Mononuclear cell (primary cell): ENCODE results near the gene NBAS. TPM values are rescaled to one million over a fixed set of nuclear protein-coding genes. Genes with fewer than 3 reads are reported as not detected.

Experiments
- H3K27me3 ChIP-seq: 2 replicates; pipeline ENCODE4 v1.6.0; 2011; ENCODE audit warnings: low read length, control low read depth; ENCODE audit not compliant: insufficient read depth
- H3K4me1 ChIP-seq: 2 replicates; pipeline ENCODE4 v1.5.1; 2011; ENCODE audit warnings: mild to moderate bottlenecking, low read length, control low read depth; ENCODE audit not compliant: insufficient read depth
- H3K4me3 ChIP-seq: 2 replicates; pipeline ENCODE4 v1.5.1; 2011; ENCODE audit warnings: mild to moderate bottlenecking, low read length, moderate library complexity
- H3K9me3 ChIP-seq: 2 replicates; pipeline ENCODE4 v1.5.1; 2011; ENCODE audit warnings: low read depth, mild to moderate bottlenecking, control low read depth, low read length
- total RNA-seq: library from RNA; depleted of rRNA; stranded (reverse); fragments of >200 nt; gene quantifications from one replicate; pipeline ENCODE4 v1.2.3, GENCODE V29; 2012

NBAS gene
- total RNA-seq, 1 donor: 31.6 TPM

- Histone ChIP-seq H3K4me3 (no peak overlapping the region), H3K4me1 (no peaks in the 10 kb centered on the region), H3K9me3 (no peaks in the 10 kb centered on the region), H3K27me3 (no peaks in the 10 kb centered on the region)
Measured at GRCh38 chr2:15172825-15173224, 388.3 kb downstream of the NBAS start.

GRCh38 chr2:15170070-15170775 lies 390.9 kb downstream of the NBAS start:
- no peaks in the 10 kb centered on the region for H3K9me3 ChIP-seq
- H3K27me3 ChIP-seq: no peaks in the 10 kb centered on the region
- H3K4me3 ChIP-seq: no peak overlapping the region
- H3K4me1 ChIP-seq: no peaks in the 10 kb centered on the region

- Histone ChIP-seq H3K27me3 (no peaks in the 10 kb centered on the region), H3K9me3 (no peaks in the 10 kb centered on the region), H3K4me1 (no peaks in the 10 kb centered on the region), H3K4me3 (no peak overlapping the region)
Measured at GRCh38 chr2:15169326-15170069, 391.6 kb downstream of the NBAS start.

GRCh38 chr2:15168116-15168515 lies 393.0 kb downstream of the NBAS start:
- H3K27me3 ChIP-seq: no peaks in the 10 kb centered on the region
- H3K9me3 ChIP-seq: no peaks in the 10 kb centered on the region
- H3K4me1 ChIP-seq: no peaks in the 10 kb centered on the region
- H3K4me3 ChIP-seq: no peak overlapping the region

GRCh38 chr2:15166878-15167277 lies 394.3 kb downstream of the NBAS start:
- Histone ChIP-seq H3K9me3 (no peaks in the 10 kb centered on the region), H3K27me3 (no peaks in the 10 kb centered on the region), H3K4me3 (no peak overlapping the region), H3K4me1 (no peaks in the 10 kb centered on the region)

- Histone ChIP-seq H3K9me3 (no peaks in the 10 kb centered on the region), H3K4me1 (no peaks in the 10 kb centered on the region), H3K4me3 (no peak overlapping the region), H3K27me3 (no peaks in the 10 kb centered on the region)
Measured at GRCh38 chr2:15163326-15163725, 397.8 kb downstream of the NBAS start.

GRCh38 chr2:15162620-15163019 lies 398.5 kb downstream of the NBAS start:
- no peaks in the 10 kb centered on the region for H3K27me3 ChIP-seq

GRCh38 chr2:15160201-15160991 lies 400.7 kb downstream of the NBAS start:
- H3K27me3 ChIP-seq: no peaks in the 10 kb centered on the region
- no peaks in the 10 kb centered on the region for H3K9me3 ChIP-seq
- H3K4me3 ChIP-seq: no peak overlapping the region
- no peaks in the 10 kb centered on the region for H3K4me1 ChIP-seq

More at GRCh38 chr2:15162620-15163019, 398.5 kb downstream of the NBAS start:
- H3K4me3 ChIP-seq: no peak overlapping the region
- H3K4me1 ChIP-seq: no peaks in the 10 kb centered on the region
- H3K9me3 ChIP-seq: no peaks in the 10 kb centered on the region

GRCh38 chr2:15159751-15160177 lies 401.4 kb downstream of the NBAS start:
- H3K9me3 ChIP-seq: no peaks in the 10 kb centered on the region
- no peaks in the 10 kb centered on the region for H3K4me1 ChIP-seq
- no peaks in the 10 kb centered on the region for H3K27me3 ChIP-seq
- no peak overlapping the region for H3K4me3 ChIP-seq

GRCh38 chr2:15159206-15159605 lies 401.9 kb downstream of the NBAS start:
- Histone ChIP-seq H3K4me3 (no peak overlapping the region), H3K4me1 (no peaks in the 10 kb centered on the region)

GRCh38 chr2:15158532-15158931 lies 402.6 kb downstream of the NBAS start:
- Histone ChIP-seq H3K4me3 (no peak overlapping the region), H3K27me3 (no peaks in the 10 kb centered on the region), H3K9me3 (no peaks in the 10 kb centered on the region), H3K4me1 (no peaks in the 10 kb centered on the region)

More at GRCh38 chr2:15159206-15159605, 401.9 kb downstream of the NBAS start:
- Histone ChIP-seq H3K9me3 (no peaks in the 10 kb centered on the region), H3K27me3 (no peaks in the 10 kb centered on the region)

- Histone ChIP-seq H3K9me3 (no peaks in the 10 kb centered on the region), H3K4me3 (no peak overlapping the region), H3K27me3 (no peaks in the 10 kb centered on the region), H3K4me1 (no peaks in the 10 kb centered on the region)
Measured at GRCh38 chr2:15158100-15158499, 403.0 kb downstream of the NBAS start.

GRCh38 chr2:15155959-15156574 lies 405.1 kb downstream of the NBAS start:
- Histone ChIP-seq H3K27me3 (no peaks in the 10 kb centered on the region), H3K4me3 (no peak overlapping the region), H3K9me3 (no peaks in the 10 kb centered on the region), H3K4me1 (no peaks in the 10 kb centered on the region)

GRCh38 chr2:15154297-15154696 lies 406.8 kb downstream of the NBAS start:
- no peaks in the 10 kb centered on the region for H3K27me3 ChIP-seq
- H3K4me3 ChIP-seq: no peak overlapping the region
- no peaks in the 10 kb centered on the region for H3K4me1 ChIP-seq
- no peaks in the 10 kb centered on the region for H3K9me3 ChIP-seq

- Histone ChIP-seq H3K4me1 (no peaks in the 10 kb centered on the region), H3K27me3 (no peaks in the 10 kb centered on the region), H3K4me3 (no peak overlapping the region)
Measured at GRCh38 chr2:15152382-15152781, 408.8 kb downstream of the NBAS start.

More at GRCh38 chr2:15152382-15152781, 408.8 kb downstream of the NBAS start:
- no peaks in the 10 kb centered on the region for H3K9me3 ChIP-seq
